OCI-LY3 (cell line): ENCODE results near the gene CEACAM5.

ENCODE experiments used
- H2AFZ ChIP-seq: fragments of 200-600, 300-600 bp; shearing (Covaris generic); 2 replicates; pipeline ENCODE4 v1.6.0; 2014; ENCODE audit warnings: antibody characterized with exemption, low read depth, low read length
- H3K27ac ChIP-seq: fragments of 200-600, 300-600 bp; sonication (generic); 2 replicates; pipeline ENCODE4 v1.5.1; 2014; ENCODE audit warnings: mild to moderate bottlenecking, low read length, moderate library complexity, mixed read lengths
- H3K27me3 ChIP-seq: fragments of 200-600, 300-600 bp; sonication (generic); 2 replicates; pipeline ENCODE4 v1.6.1; 2014; ENCODE audit warnings: low read depth, low read length, mixed read lengths
- H3K36me3 ChIP-seq: fragments of 200-600, 300-600 bp; sonication (generic); replicated peaks from 2 replicates; pipeline ENCODE3; 2014; ENCODE audit warnings: low read depth, low read length, mixed read lengths
- H3K4me1 ChIP-seq: fragments of 300-600, 200-600 bp; sonication (generic); 2 replicates; pipeline ENCODE4 v1.6.1; 2014; ENCODE audit warnings: low read length, mixed read lengths
- H3K4me2 ChIP-seq: fragments of 200-600, 300-600 bp; sonication (generic); 2 replicates; pipeline ENCODE4 v1.6.1; 2014; ENCODE audit warnings: low read length, mixed read lengths
- H3K4me3 ChIP-seq: fragments of 300-600, 200-600 bp; sonication (generic); 2 replicates; pipeline ENCODE4 v1.5.1; 2014; ENCODE audit warnings: antibody characterized with exemption, mild to moderate bottlenecking, low read length, moderate library complexity
- H3K79me2 ChIP-seq: fragments of 300-600, 200-600 bp; shearing (Covaris generic); 2 replicates; pipeline ENCODE4 v1.6.1; 2014; ENCODE audit warnings: mild to moderate bottlenecking, low read length, mixed read lengths
- H3K9ac ChIP-seq: fragments of 300-600, 200-600 bp; shearing (Covaris generic); 2 replicates; pipeline ENCODE4 v1.6.0; 2014; ENCODE audit warnings: mild to moderate bottlenecking, low read length, moderate library complexity
- H3K9me3 ChIP-seq: fragments of 200-600, 300-600 bp; shearing (Covaris generic); 2 replicates; pipeline ENCODE4 v1.6.1; 2014; ENCODE audit warnings: low read length, mixed read lengths; ENCODE audit not compliant: insufficient read depth
- H4K20me1 ChIP-seq: fragments of 200-600, 300-600 bp; sonication (generic); 2 replicates; pipeline ENCODE4 v1.6.1; 2016; ENCODE audit warnings: low read length, mixed read lengths; ENCODE audit not compliant: insufficient read depth
- EZH2phosphoT487 ChIP-seq: fragments of 200-600 bp; shearing (Covaris generic); IDR thresholded peaks from 2 replicates; pipeline ENCODE4 v1.6.1; 2018; ENCODE audit warnings: antibody characterized with exemption, mixed run types, low read depth
- TF ChIP-seq, protein P1 (sequence below): fragments of 200-600, 300-600 bp; sonication (generic); IDR thresholded peaks from 2 replicates; pipeline ENCODE4 v1.5.1; 2014; ENCODE audit warnings: antibody characterized with exemption, low read length, low read depth

The CEACAM5 gene

DNA sequence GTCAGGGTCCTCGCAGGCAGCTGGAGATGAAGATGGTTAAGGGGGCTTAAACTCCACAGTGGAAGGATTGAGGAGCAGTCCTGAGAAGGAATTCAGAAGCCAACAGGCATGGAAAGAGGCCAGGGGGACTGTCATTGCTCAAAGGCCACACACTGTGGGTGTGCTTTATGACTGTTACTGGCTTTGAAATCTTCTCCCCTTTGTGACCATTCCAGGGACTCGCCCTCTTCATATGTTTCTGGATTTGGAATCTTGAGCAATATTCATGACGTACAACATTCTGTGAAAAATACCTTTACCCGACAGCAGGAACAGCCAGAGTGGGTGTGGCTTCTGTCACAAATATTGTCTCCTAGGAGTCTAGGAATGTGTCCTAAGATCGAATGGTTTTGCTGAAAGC is 36.9 kb upstream of the CEACAM5 start:
- H3K27me3 ChIP-seq: peaks cover 76% of the 10 kb centered on the region

DNA sequence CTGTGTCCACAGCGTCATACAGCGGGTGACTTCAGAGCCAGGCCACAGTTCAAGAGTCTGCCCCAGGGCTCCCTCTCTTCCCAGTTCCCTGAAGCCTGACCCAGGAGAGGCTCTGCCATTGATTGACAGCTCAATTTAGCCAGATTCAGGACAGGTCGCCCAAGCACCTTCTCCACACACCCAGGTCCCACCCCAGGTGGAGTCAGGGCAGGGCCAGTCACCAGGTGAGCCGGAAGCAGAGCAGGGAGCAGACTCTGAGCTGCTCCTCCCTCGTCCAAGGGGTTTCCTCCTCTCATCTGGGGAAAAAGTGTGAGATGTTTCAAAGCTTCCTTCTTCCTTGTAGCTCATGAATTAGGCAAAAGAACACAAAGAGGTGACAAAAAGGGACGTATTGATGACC is 26.0 kb upstream of the CEACAM5 start:
- Histone ChIP-seq H4K20me1 (no peaks in the 10 kb centered on the region; the same call in 1 of the 2 replicates), H3K27ac (no peak overlapping the region), H2AFZ (no peak overlapping the region), H3K4me3 (no peak overlapping the region), H3K36me3 (no peaks in the 10 kb centered on the region), H3K79me2 (no peaks in the 10 kb centered on the region), H3K9me3 (no peaks in the 10 kb centered on the region), H3K4me2 (no peak overlapping the region), H3K27me3 (peaks cover 78% of the 10 kb centered on the region), H3K9ac (no peak overlapping the region), H3K4me1 (peaks cover 5% of the 10 kb centered on the region)
- TF ChIP-seq, protein P1, sequence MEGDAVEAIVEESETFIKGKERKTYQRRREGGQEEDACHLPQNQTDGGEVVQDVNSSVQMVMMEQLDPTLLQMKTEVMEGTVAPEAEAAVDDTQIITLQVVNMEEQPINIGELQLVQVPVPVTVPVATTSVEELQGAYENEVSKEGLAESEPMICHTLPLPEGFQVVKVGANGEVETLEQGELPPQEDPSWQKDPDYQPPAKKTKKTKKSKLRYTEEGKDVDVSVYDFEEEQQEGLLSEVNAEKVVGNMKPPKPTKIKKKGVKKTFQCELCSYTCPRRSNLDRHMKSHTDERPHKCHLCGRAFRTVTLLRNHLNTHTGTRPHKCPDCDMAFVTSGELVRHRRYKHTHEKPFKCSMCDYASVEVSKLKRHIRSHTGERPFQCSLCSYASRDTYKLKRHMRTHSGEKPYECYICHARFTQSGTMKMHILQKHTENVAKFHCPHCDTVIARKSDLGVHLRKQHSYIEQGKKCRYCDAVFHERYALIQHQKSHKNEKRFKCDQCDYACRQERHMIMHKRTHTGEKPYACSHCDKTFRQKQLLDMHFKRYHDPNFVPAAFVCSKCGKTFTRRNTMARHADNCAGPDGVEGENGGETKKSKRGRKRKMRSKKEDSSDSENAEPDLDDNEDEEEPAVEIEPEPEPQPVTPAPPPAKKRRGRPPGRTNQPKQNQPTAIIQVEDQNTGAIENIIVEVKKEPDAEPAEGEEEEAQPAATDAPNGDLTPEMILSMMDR: no peak
- no peak for TF ChIP-seq EZH2phosphoT487

More for the DNA sequence above, 36.9 kb upstream of the CEACAM5 start:
- no peaks in the 10 kb centered on the region for H3K79me2 ChIP-seq
- H3K36me3 ChIP-seq: no peaks in the 10 kb centered on the region
- no peak overlapping the region for H3K9ac ChIP-seq
- TF ChIP-seq, protein P1: no peak
- no peak for TF ChIP-seq EZH2phosphoT487
- H2AFZ ChIP-seq: no peak overlapping the region
- no peaks in the 10 kb centered on the region for H4K20me1 ChIP-seq
- no peak overlapping the region for H3K4me2 ChIP-seq
- H3K9me3 ChIP-seq: peaks cover 10% of the 10 kb centered on the region
- H3K4me3 ChIP-seq: no peak overlapping the region
- no peaks in the 10 kb centered on the region for H3K4me1 ChIP-seq
- H3K27ac ChIP-seq: no peak overlapping the region

DNA sequence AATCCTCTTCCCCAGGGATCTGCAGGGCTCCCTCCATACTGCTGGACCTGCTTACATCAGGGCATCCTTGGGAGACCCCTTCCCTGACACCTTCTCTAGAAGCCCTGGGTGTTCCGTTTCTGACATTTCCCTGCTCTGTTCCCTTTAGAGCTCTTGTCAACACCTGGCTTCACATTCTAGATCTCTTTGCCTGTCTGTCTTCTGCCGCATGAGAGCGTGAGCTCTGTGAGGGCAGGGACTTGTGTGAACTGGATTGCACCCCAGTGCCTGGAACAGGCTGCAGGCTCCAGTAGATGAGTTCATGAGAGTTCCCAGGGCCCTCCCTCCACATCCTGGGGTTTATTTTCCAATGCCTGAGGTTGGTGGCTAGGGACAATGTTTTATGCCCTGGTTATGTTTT is 21.0 kb upstream of the CEACAM5 start:
- Histone ChIP-seq H2AFZ (no peak overlapping the region), H3K4me3 (no peak overlapping the region), H3K27ac (no peak overlapping the region), H3K36me3 (no peaks in the 10 kb centered on the region), H4K20me1 (no peaks in the 10 kb centered on the region; the same call in 1 of the 2 replicates), H3K9ac (no peak overlapping the region), H3K4me2 (no peak overlapping the region), H3K27me3 (peaks cover 77% of the 10 kb centered on the region), H3K79me2 (no peaks in the 10 kb centered on the region), H3K9me3 (no peaks in the 10 kb centered on the region), H3K4me1 (peaks cover 9% of the 10 kb centered on the region)
- TF ChIP-seq, protein P1: no peak
- TF ChIP-seq EZH2phosphoT487: no peak

DNA sequence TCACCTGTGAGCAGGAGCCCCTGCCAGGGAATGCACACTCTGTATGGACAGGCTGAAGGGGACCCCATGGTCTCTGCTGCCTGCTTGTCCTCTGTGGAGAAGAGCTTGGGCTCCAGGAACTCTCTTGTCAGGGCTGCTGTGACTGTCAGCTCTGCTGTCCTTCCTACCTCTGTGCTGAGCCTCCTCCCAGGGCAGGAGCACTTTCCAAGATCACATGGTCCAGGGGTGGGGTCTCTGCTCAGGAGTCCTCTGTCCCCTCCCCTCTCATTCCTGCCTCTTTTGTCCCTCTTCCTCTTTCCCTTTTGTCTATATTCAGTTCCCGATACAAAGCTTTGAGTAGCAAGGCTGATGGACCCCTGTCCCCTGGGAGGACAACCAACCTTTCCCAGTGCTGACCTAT is 20.3 kb upstream of the CEACAM5 start, which contains the start of gene CEACAM7:
Gene CEACAM7, minus strand, starts transcription at position 173 of the 400 bp plus-strand sequence. Its CDS starts 105 bp downstream, at position 68.
- Histone ChIP-seq H3K27me3 (peaks cover 77% of the 10 kb centered on the region), H3K9ac (no peak within 1 kb of the TSS), H3K4me2 (no peak within 1 kb of the TSS), H3K79me2 (no peaks in the 10 kb centered on the region), H4K20me1 (no peaks in the 10 kb centered on the region; the same call in 1 of the 2 replicates), H3K4me1 (peaks cover 9% of the 10 kb centered on the region), H2AFZ (no peak within 1 kb of the TSS), H3K36me3 (no peaks in the 10 kb centered on the region), H3K9me3 (0 out of 2 replicates have a peak, but pooled peaks cover under 1% of the 10 kb centered on the region), H3K4me3 (no peak within 1 kb of the TSS), H3K27ac (no peak within 1 kb of the TSS)
- no peak for TF ChIP-seq EZH2phosphoT487
- TF ChIP-seq, protein P1: no peak
